B cell (primary cell): ENCODE data around the gene PHF23. TPM values are rescaled to one million over a fixed set of nuclear protein-coding genes. Genes with fewer than 3 reads are reported as not detected.
A peak's percentile ranks its signal among the peaks of the same experiment; 100 is the strongest.

Source experiments
- ATAC-seq: fragments of 200-7000 bp; cut with Tn5 transposase; one replicate; pipeline ENCODE4 v1.10.0; 2021; ENCODE audit warnings: low read depth, mild to moderate bottlenecking, moderate number of reproducible peaks, moderate library complexity
- CTCF ChIA-PET: fragments of 350-600 bp; sonication (Branson Sonifier 250); formaldehyde crosslinking; loops from one replicate; lab custom pipeline; 2021; ENCODE audit warnings: antibody characterized with exemption, inconsistent platforms; lab: Charles Lee
- POLR2A ChIA-PET: fragments of 350-600 bp; sonication (Branson Sonifier 250); formaldehyde crosslinking; loops from one replicate; lab custom pipeline; 2021; ENCODE audit warnings: antibody characterized with exemption; lab: Charles Lee
- DNase-seq: peaks from one replicate; pipeline ENCODE4 v3.0.0; 2013
- H2AFZ ChIP-seq: 2 replicates; pipeline ENCODE4 v1.6.1; 2012; ENCODE audit warnings: mild to moderate bottlenecking, low read depth, low read length; ENCODE audit not compliant: insufficient read depth, poor library complexity, severe bottlenecking
- H3K27ac ChIP-seq, 2 donors: 1 replicate in 1 of 2; 2 replicates in 1 of 2; pipeline ENCODE4 v1.5.1; 2012 to 2013; ENCODE audit warnings: low read length in 2 of 2, mild to moderate bottlenecking in 2 of 2, moderate library complexity in 1 of 2
- H3K27me3 ChIP-seq, 4 experiments: fragments of 200-600 bp in 1 of 4; sonication (generic) in 1 of 4; replicated peaks in 1 of 4; 1 replicate in 2 of 4; 2 replicates in 2 of 4; pipeline versions ENCODE4 v1.6.1 to v1.7.0; 2013 to 2016; ENCODE audit warnings: low read length in 3 of 4, mild to moderate bottlenecking in 2 of 4, mixed read lengths in 1 of 4, moderate library complexity in 1 of 4; ENCODE audit not compliant: insufficient read depth in 4 of 4, control insufficient read depth in 3 of 4; ENCODE audit errors: control extremely low read depth in 1 of 4
- H3K36me3 ChIP-seq, 2 experiments: replicated peaks in 1 of 2; 1 replicate in 1 of 2; 2 replicates in 1 of 2; pipeline versions ENCODE4 v1.6.1 to v1.7.1; 2013; ENCODE audit warnings: low read length in 1 of 2; ENCODE audit not compliant: insufficient read depth in 2 of 2, control insufficient read depth in 1 of 2; ENCODE audit errors: control extremely low read depth in 1 of 2, extremely low read depth in 1 of 2
- H3K4me1 ChIP-seq, 2 donors: fragments of 200-600 bp in 1 of 2; sonication (generic) in 1 of 2; 1 replicate in 1 of 2; 2 replicates in 1 of 2; pipeline versions ENCODE4 v1.5.1 to v1.6.1; 2013 to 2017; ENCODE audit warnings: low read length in 2 of 2; ENCODE audit not compliant: control insufficient read depth in 2 of 2, insufficient read depth in 2 of 2
- H3K4me2 ChIP-seq: replicated peaks from 2 replicates; pipeline ENCODE3; 2012; ENCODE audit warnings: mild to moderate bottlenecking, low read depth, low read length; ENCODE audit not compliant: poor library complexity, severe bottlenecking
- H3K4me3 ChIP-seq, 5 experiments: fragments of 200-600 bp in 1 of 5; sonication (generic) in 1 of 5; 1 replicate in 3 of 5; 2 replicates in 2 of 5; pipeline versions ENCODE4 v1.5.1 to v1.7.0; 2011 to 2016; ENCODE audit warnings: low read length in 4 of 5, mild to moderate bottlenecking in 4 of 5, low read depth in 2 of 5, control low read depth in 1 of 5, moderate library complexity in 1 of 5; ENCODE audit not compliant: insufficient read depth in 1 of 5; ENCODE audit errors: control extremely low read depth in 1 of 5, extremely low read depth in 1 of 5
- H3K79me2 ChIP-seq: fragments of 200-600 bp; sonication (generic); one replicate; pipeline ENCODE4 v1.6.0; 2016; ENCODE audit warnings: low read length; ENCODE audit not compliant: control insufficient read depth, insufficient read depth
- H3K9ac ChIP-seq: fragments of 200-600 bp; sonication (generic); 2 replicates; pipeline ENCODE4 v1.6.1; 2017; ENCODE audit warnings: mild to moderate bottlenecking, low read length, moderate library complexity
- H3K9me3 ChIP-seq, 3 donors: one replicate each; pipeline versions ENCODE4 v1.6.1 to v1.7.1; 2013; ENCODE audit warnings: low read length in 2 of 3; ENCODE audit not compliant: control insufficient read depth in 2 of 3, insufficient read depth in 1 of 3; ENCODE audit errors: control extremely low read depth in 1 of 3
- H4K20me1 ChIP-seq: 2 replicates; pipeline ENCODE4 v1.6.0; 2012; ENCODE audit warnings: mild to moderate bottlenecking, low read length; ENCODE audit not compliant: insufficient read depth, control insufficient read depth, poor library complexity, severe bottlenecking
- H3K27ac Mint-ChIP-seq: one replicate; pipeline ENCODE4 v1.8.0; 2021; ENCODE audit warnings: mixed read lengths
- H3K27me3 Mint-ChIP-seq: one replicate; pipeline ENCODE4 v1.8.0; 2021; ENCODE audit warnings: mixed read lengths
- H3K4me1 Mint-ChIP-seq: one replicate; pipeline ENCODE4 v1.8.0; 2021; ENCODE audit warnings: mixed read lengths
- H3K4me3 Mint-ChIP-seq: one replicate; pipeline ENCODE4 v1.8.0; 2021; ENCODE audit warnings: mixed read lengths
- H3K9me3 Mint-ChIP-seq: one replicate; pipeline ENCODE4 v1.8.0; 2022; ENCODE audit warnings: mixed read lengths; ENCODE audit not compliant: insufficient read depth
- EZH2 ChIP-seq: IDR thresholded peaks from 2 replicates; pipeline ENCODE4 v1.6.1; 2012; ENCODE audit warnings: borderline replicate concordance, low read depth, mild to moderate bottlenecking, moderate library complexity, low read length; ENCODE audit not compliant: insufficient read depth, poor library complexity, severe bottlenecking
- WGBS: methylation state at CpG from one replicate; pipeline ENCODE4 v1.1.5; 2013; ENCODE audit warnings: missing lambda C conversion rate; ENCODE audit not compliant: insufficient coverage; 5-methylcytosine and 5-hydroxymethylcytosine counted together
- intact Hi-C: fragments of 100-400 bp; cut with micrococcal nuclease; formaldehyde crosslinking; loops from one replicate; pipeline ENCODE4 v1.10.0; 2022
- polyA plus RNA-seq: library from polyadenylated mRNA; depleted of rRNA; stranded (reverse); fragments of >200 nt; gene quantifications from 2 replicates; pipeline ENCODE4 v1.2.3, GENCODE V29; 2012
- total RNA-seq, 2 donors: library from RNA; stranded (reverse); fragments of 120-200 nt in 1 of 2; gene quantifications; 1 replicate in 1 of 2; 2 replicates in 1 of 2; pipeline versions ENCODE4 v1.2.3 to v1.2.4, GENCODE V29; 2013 to 2022
- TF ChIP-seq, protein P1 (sequence below): fragments of 200-600 bp; IDR thresholded peaks from one replicate; pipeline ENCODE4 v1.8.0; 2022; ENCODE audit warnings: antibody characterized with exemption, mild to moderate bottlenecking

Gene PHF23
- total and polyA plus RNA-seq, 2 donors (not counting 1 experiment from before 2014, with no cell fraction given): 17.6 to 42.3 TPM

GRCh38 chr17:7235693-7236665 is 3.3 kb downstream of the PHF23 start:
- Mint-ChIP-seq H3K27ac (peak overlapping the region; percentile 99), H3K4me3 (peak overlapping the region; percentile 97), H3K27me3 (no peaks in the 10 kb centered on the region), H3K4me1 (peaks cover 58% of the 10 kb centered on the region), H3K9me3 (no peaks in the 10 kb centered on the region)
- DNase-seq: no peak
- Histone ChIP-seq H3K79me2 (peaks cover 60% of the 10 kb centered on the region), H3K9ac (no peak overlapping the region), H3K27ac (peak overlapping the region in 1 of 2 donors; percentile 88), H3K4me2 (no peak overlapping the region), H3K36me3 (peaks cover 0 to 23% of the 10 kb centered on the region in 2 experiments), H3K27me3 (no peaks in the 10 kb centered on the region), H3K4me1 (peaks cover 45 to 56% of the 10 kb centered on the region in 2 donors), H2AFZ (no peak overlapping the region), H3K4me3 (no peak overlapping the region), H4K20me1 (peaks cover 25% of the 10 kb centered on the region), H3K9me3 (no peaks in the 10 kb centered on the region)
- ChIA-PET POLR2A (interaction anchor here (0.6 to 13.1 kb wide), 3 partner anchors 15 to 224 kb away, joined by 3 to 157 read pairs (median 4); partner anchors contain the start of genes ACADVL and DLG4), CTCF (interaction anchor here (0.7 to 1.1 kb wide), 3 partner anchors 16 to 638 kb away, joined by 3 read pairs; partner anchors contain the start of genes ACADVL and DLG4)
- ATAC-seq: no peak
- TF ChIP-seq EZH2: no peak
- TF ChIP-seq, protein P1, sequence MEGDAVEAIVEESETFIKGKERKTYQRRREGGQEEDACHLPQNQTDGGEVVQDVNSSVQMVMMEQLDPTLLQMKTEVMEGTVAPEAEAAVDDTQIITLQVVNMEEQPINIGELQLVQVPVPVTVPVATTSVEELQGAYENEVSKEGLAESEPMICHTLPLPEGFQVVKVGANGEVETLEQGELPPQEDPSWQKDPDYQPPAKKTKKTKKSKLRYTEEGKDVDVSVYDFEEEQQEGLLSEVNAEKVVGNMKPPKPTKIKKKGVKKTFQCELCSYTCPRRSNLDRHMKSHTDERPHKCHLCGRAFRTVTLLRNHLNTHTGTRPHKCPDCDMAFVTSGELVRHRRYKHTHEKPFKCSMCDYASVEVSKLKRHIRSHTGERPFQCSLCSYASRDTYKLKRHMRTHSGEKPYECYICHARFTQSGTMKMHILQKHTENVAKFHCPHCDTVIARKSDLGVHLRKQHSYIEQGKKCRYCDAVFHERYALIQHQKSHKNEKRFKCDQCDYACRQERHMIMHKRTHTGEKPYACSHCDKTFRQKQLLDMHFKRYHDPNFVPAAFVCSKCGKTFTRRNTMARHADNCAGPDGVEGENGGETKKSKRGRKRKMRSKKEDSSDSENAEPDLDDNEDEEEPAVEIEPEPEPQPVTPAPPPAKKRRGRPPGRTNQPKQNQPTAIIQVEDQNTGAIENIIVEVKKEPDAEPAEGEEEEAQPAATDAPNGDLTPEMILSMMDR: no peak
- intact Hi-C loops: loop anchor here (5.0 kb wide), 1 partner anchor 326 kb away; the partner anchor contains the start of gene SENP3
- WGBS: 90% methylated on average over 13 of the region's 22 CpGs
